ENCODE results near the gene ERG.

GRCh38 chr21:38376693-38377092 lies 121.6 kb downstream of the ERG start:
- TF ChIP-seq EZH2phosphoT487 (IDR thresholded peaks at IDR 0.05; ENCODE audit: borderline replicate concordance) (no peak), CTCF (conservative IDR thresholded peaks at IDR 0.05; ENCODE audit: low read length) (no peak)
